Fibroblast of peridontal ligament (primary cell): ENCODE data around the gene FTL.

Experiments used
- DNase-seq: peaks from one replicate; pipeline ENCODE4 v3.0.0-alpha.2; 2010; ENCODE audit errors: extremely low read depth

FTL gene

DNA sequence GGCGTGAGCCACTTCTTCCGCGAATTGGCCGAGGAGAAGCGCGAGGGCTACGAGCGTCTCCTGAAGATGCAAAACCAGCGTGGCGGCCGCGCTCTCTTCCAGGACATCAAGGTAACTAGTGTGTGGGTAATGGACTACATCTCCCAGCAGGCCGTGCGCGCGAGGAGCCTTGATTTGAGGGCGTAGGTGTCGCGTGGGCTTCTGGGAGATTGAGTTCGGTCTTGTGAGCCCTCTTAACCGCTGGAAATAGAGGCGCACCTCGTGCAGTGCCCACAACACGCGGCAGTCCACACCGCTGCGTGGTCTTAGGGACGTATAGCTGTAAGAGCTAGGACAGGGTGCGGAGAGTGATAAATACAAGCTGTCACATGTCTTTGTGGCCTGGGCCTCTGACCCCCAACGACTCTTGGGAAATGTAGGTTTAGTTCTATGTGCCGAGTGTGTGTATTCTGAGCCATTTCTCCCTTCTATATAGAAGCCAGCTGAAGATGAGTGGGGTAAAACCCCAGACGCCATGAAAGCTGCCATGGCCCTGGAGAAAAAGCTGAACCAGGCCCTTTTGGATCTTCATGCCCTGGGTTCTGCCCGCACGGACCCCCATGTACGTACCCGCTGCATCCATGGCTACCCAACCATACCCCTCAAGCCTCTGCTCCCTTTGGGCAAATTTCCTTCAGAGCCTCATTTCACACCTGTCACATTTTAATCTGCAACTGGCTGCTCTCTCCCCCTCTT lies 864 bp downstream of the FTL start:
- DNase-seq = peak; percentile 76

DNA sequence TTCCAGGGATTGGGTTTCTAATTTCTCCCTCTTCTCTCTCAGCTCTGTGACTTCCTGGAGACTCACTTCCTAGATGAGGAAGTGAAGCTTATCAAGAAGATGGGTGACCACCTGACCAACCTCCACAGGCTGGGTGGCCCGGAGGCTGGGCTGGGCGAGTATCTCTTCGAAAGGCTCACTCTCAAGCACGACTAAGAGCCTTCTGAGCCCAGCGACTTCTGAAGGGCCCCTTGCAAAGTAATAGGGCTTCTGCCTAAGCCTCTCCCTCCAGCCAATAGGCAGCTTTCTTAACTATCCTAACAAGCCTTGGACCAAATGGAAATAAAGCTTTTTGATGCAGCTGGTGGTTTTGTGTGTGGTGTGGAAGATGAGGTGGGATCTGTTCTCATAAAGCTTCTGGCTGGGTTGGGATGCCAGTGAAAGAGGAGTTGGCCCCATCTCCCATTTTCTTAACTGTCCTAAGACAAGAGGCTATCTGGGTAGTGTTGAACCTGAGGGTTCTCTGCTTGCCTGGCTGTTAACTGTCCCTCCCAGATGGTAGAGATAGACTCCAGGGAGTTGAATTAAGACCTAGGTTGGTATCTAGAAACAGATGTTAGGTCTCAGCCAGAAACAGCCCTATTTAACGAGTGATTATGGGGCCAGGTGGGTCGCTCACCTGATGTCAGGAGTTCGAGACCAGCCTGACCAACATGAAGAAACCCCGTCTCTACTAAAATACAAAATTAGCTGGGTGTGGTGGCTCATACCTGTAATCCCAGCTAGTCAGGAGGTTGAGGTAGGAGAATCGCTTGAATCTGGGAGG lies 1.6 kb downstream of the FTL start:
- no peak for DNase-seq

DNA sequence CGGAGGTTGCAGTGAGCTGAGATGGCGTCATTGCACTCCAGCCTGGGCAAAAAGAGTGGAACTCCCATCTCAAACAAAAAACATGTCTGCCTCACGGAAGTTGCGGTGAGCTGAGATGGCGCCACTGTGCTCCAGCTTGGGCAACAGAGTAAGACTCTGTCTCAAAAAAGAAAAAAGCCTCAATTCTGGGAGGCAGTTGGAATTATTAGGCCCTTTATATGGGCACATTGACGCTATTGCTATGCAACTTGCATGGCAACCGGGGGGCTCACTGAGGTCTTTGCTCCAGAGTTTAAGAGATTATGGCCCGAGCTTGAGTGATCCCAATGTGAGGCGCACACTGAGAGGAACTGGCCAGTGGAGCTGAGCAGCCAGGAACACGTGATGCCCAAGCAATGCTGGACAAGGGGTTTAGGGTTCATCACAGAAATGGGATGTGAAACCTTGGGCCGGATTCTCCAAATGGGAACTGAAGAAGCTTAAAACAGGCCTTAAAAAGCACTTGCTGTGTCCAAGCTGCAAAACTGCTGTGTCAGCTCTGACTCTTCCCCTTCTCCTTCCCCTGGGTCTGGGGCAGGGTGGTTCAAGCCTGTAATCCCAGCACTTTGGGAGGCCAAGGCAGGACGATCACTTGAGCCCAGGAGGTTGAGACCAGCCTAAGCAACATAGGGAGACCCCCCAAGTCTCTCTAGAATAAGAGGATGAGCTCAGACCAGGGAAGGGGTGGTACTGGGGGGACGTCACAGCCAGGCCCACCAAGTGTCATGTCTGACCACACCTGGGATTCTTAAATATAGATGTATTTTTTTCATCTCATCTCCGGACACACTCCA lies 2.5 kb downstream of the FTL start:
- peak; percentile 75 for DNase-seq

DNA sequence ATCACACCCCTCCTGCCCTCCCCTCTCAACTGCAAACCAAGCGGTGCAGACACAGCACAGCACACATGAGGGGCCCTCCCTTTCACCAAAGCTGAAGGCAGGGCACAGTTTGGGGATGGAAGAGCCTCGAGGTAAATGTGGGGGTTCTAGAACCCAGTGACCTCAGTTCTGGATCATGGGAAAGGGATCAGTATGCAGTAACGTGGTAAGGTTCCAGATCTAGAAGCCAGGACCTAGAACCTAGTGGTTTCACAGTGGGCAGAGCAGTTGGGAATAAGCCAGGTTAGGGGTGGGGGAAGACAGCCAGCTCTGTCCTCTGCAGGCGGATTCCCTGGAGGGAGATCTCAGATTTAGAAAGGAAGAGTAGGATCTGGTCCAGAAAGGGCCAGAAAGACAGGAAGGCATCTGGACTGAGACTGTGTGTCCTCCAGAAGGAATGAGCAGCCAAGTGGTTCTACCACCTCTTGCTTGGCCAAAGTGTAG lies 3.1 kb downstream of the FTL start:
- peak; percentile 55 for DNase-seq

DNA sequence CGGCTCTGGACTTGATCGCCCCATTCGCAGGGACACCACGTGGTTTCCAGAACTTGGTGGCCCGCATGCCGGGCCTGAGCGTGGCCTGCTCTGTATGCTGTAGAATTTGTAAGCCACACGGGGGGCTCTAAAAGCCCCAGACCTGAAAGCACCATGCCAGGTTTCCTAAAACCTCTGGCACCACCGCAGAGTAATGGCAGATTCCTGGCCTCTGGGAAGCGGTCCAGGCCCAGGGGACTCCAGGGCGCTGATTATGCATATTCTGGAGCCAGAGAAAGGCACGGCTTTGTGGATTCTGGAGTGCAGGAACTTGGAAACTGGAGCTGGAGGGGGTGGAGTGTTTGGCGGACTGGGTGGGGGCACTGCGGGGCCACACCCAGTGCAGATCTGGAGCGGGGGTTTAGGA lies 3.7 kb downstream of the FTL start:
- no peak for DNase-seq

DNA sequence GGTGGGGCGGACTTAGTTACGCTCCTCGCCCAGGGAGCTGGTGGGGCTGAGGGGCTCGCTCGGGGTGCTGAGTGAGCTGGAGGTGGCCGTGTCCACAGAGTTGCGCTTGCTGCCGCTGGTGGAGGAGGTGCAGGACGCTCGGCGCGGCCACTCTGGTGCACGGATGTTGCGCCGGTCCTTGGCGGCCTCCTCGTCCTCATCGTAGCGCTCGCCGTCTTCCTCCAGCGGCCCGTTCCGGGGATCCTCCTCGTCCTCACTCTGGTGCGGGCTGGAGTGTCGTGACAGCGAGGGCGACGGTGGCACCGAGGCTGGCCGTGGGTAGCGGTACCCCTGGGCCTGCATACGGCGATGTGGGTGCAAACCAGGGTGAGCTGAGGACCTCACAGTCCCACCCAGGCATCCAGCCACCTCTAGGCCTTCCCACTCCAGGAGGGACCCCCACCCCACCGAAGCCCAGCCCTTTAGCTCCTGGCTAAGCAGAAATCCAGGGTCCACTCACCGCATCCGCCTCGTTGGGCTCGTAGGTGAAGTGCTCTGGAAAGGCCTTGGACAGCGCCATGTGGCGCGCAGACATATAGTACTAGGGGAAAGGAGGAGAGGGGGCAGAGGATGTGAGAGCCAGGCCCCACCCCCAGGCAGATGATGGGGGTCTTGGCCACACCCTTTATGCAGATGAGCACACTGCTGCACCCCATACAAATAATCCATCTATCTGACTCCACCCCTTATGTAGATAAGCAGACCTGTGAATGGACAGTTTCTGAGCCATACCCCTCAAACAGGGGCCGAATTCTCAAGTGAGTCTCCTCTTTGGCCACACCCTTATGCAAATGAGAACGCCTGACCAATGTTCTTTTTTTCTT lies 4.4 kb downstream of the FTL start:
- no peak for DNase-seq

DNA sequence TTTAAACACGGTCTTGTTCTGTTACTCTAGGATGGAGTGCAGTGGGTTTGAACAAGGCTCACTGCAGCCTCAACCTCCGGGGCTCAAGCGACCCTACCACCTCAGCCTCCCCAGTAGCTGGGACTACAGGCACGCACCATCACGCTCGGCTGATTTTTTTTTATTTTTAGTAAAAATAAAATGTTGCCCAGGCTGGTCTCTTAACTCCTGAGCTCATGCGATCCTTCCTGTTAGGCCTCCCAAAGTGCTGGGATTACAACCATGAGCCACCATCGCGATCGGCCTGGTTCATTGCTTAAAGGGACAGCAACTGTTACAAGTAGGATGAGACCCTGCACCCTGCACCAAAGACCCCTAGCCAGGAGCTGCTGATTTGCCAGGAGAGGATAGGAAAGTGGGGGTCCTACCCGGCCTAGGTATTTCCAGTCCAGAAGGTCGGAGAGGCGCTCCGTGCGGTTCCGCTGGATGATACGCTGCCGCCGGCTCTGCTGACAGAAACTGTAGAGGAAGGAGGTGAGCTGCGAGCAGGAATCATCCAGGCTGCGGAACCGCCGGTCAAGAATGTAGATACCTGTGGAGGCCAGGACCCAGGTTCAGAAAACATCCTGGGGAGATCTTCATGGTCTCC lies 5.1 kb downstream of the FTL start:
- DNase-seq = no peak

DNA sequence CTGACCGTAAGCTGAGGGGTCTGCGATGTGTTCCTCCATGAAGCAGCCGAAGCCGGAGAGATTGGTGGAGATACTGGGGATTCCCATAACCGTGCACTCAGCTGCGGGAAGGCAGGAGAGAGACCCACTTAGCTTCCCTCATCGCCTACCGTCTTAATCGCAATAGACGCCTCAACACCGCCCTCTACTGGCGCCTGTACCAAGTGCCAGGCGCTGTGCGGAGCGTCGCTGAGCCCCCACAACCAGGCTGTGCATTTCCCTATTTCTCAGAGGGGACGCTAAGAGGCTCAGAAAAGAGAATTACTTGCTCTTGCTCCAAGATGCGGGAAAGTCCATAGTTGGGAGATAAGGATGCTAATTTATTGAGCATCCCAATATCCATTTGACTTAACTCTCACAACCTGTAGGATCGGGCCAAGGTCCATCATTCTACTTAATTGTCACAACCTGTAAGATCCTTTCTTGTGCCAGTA lies 5.8 kb downstream of the FTL start:
- DNase-seq = peak; percentile 80

DNA sequence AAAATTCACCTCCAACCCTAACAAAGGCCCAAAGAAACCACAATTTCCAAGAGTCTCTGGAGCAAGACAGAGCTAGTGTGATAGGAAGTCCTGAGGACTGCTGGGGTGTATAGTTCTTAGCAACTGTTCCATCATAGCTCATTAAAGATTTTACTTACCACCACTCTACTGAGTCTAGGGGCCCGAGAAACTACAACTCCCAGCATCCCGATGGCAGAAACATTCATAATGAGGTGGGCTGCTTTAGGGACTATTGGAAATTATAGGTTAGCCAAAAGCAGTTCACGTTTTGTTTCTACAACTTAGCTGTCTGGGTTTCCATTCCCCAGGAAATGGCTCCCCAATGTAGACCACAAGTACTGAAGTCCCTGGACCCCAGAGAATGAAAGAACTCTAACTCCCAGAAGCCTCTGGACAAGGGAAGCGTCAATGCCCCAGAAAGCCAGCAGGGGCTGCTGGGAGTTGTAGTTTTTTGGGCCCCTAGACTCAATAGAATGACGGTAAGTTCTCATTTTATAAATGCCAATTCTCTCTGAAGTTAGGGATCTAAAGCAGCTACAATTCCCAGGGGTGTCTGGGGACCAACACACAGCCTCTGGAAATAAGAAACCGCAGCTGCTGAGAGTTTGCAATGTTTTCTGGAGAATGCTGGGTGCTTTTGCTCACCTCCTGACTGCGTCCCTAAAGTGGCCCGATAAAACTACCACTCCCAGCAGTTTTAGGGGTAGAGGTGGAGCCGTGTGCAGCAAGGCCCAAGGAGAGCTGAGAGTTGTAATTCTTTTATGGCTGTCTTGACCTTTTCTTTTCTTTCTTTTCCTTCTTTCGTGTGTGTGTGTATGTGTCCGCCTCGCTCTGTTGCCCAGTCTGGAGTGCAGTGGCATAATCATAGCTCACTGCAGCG lies 11.1 kb downstream of the FTL start:
- no peak for DNase-seq

DNA sequence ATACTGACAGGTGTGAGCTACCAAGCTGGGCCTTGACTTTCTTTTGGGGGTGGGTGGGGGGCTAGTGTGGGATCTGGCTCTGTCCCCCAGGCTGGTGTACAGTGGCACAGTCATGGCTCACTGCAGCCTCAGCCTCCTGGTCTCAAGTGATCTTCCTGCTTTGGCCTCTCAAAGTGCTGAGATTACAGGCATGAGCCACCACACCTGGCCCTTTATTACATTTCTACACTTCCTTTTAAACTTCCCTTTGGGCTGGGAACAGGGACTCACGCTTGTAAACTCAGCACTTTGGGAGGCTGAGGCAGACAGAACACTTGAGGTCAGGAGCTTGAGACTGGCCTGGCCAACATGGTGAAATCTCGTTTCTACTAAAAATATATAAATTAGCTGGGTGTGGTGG lies 12.0 kb downstream of the FTL start:
- no peak for DNase-seq

DNA sequence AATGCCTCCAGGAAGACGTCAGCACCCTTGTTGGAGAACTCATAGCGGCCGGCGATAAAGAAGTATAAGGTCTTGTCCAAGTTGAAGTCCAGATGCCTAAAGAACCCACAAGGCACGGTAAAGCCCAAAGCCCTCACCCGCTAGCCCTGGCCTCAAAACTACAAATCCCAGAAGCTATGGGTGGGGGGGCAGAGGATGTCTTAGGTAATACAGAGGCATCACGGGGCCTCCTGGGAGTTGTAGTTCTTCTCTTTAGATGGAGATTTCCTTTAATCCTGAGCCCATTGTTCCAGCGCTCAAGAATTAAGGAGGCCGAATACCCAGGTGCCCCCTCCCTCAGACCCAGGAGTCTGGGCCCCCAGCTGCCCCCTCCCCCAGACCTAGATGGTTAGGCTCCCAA lies 17.2 kb downstream of the FTL start:
- no peak for DNase-seq

DNA sequence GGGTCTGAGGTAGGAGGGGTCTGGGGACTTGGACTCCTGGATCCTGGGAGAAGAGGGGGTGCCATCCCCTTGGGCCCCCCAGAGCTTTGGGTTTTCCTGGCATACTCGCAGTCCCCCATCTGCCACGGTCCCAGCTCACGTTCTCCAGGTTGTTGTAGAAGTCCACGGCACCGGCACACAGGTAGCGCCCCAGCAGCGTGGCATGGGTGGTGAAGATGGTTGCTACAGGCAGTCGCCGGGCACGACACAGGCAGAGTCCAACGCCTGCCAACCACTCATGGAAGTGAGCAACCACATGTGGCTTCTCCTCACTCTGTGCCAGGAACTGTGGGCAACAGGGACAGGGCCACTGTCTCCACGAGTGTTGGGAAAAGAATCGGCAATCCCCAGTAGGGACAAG lies 20.6 kb downstream of the FTL start:
- no peak for DNase-seq

DNA sequence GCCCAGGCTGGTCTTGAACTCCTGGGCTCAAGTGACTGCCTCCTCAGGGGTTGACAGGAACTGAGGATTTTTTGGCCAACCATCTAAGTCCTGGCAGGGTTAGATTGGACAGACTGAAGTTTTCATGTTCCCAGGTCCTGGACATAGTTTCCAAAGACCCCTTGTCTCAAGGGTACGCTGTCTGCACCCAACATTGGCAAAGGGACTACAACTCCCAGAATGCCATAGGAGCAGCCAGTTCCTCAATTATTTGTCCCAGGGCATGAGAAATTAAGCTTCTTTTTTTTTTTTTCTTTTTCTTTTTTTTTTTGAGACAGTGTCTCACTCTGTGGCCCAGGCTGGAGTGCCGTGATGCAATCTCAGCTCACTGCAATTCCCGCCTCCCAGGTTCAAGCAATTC lies 21.1 kb downstream of the FTL start:
- no peak for DNase-seq

DNA sequence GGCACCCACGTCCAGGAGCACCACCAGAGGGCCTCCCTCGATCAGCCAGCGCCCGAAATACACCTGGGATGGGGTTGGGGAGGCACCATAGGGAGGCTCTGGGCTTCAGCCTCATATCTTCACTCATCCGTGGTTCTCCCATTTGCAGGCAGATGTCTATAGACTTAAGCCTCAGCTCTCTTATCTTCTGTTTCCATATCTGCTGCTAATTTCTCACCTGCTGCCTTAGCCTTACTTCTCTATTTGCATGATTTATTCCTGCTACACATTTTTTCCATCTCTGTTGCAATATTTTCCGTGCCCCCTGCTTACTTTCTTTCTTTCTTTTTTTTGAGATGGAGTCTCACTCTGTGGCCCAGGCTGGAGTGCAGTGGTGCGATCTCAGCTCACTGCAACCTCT lies 22.2 kb downstream of the FTL start:
- no peak for DNase-seq

DNA sequence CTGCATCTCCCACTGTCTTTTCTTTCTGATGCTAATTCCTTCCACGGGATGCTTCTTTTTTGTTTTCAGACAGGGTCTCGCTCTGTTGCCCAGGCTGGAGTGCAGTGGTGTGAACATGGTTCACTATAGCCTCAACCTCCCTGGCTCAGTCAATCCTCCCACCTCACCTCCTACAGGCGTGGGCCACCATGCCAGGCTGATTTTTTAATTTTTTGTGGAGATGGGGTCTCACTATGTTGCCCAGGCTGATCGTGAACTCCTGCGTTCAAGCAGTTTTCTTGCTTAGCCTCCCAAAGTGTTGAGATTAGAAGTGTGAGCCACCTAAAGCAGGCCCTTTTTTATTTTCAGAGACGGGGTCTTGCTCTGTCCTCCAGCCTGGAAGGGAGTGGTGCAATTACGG lies 23.2 kb downstream of the FTL start:
- no peak for DNase-seq

DNA sequence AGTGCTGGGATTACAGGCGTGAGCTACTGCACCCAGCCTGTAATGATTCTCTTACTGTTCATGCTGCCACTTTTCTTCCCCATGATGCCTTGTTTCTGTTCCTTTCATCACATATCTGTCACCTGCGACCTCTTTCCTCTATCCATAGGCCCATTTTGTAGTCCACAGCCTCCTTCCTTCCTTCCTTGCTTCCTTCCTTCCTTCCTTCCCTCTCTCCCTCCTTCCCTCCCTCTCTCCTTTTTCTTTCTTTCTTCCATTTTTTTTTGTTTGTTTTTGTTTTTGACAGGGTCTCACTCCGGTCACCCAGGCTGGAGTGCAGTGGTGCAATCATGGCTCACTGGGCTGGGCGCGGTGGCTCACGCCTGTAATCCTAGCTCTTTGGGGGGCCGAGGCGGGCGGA lies 23.8 kb downstream of the FTL start:
- DNase-seq = no peak

DNA sequence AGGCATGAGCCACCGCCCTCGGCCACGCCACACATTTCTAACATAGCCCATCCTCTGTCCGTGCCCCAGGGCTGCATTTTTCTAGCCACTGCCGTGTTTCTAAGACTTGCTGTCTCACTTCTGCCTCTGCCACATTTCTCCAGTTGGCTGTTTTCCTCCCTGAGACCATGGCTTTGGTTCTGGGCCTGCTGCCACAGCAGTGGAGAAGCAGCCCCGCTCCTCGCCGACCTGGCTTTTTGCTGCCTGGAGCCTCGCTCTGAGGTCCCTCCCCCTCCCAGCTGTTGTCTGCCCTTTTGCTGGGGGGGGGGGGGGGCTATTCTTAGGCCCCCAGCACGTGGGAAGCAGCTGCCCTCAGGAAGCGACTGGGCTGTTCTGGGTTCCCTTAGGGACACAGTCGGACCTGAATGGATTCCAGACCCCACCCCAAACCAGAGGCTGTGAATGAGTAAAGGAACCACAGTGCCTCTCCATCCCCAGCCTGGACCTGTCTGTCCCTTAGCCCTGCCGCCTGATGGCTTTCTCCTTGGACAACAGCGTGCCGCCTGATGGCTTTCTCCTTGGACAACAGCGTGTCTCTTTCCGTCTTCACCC lies 24.7 kb downstream of the FTL start:
- no peak for DNase-seq

DNA sequence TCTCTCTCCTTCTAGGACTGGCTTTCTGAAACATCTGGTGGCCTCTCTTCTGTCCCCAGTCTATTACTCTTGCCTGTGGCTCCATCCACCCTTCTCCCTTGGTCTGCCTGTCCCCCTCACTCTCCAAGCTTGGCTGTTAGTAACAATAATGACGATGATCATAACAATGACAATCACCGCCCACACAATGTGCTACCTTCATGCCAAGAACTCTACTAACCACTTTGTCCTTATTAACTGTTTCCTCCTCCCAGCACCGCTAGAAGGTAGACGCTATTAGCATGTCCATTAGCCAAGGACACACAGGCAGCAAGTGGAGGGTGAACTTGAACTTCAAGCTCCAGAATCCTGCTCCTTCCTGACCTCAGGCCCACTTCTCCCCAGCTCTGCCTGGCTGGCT lies 25.3 kb downstream of the FTL start:
- DNase-seq = no peak

DNA sequence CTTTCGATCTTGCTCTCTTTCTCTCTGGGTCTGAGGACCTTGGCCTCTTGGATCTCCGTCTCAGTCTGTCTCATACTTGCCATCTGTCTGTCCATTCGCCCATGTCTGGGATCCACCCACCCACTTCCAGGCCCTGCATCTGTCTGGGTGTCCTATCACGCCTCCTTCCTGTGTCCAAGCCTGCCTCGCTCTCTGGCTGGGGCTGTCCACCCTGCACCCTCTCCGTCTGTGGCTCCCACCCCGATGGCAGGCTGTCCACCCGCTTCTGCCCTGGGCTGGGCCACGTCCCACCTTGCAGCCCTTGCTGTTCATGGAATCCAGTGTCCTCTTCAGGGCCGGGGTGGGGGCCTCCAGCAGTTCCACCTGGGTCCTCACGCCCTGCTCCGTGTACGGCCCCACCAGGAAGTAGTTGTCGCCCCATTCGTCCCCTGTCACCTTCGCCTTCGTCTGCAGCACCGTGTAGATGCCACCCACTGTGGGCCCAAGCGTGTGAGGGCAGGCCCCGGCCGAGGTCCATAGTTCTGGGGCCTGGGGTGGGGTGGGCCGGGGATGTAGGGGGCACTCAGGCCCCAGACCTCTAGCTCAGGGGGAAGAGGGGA lies 26.0 kb downstream of the FTL start:
- no peak for DNase-seq
